Brain microvascular endothelial cell (primary cell): ENCODE results near the gene BAHD1.

Experiments used
- DNase-seq: peaks from one replicate; pipeline ENCODE4 v3.0.0-alpha.2; 2020
- H3K27ac ChIP-seq: fragments of 250-450 bp; sonication (Bioruptor Pico); 2 replicates; pipeline ENCODE4 v1.5.1; 2020; ENCODE audit warnings: mild to moderate bottlenecking, moderate library complexity
- H3K27me3 ChIP-seq: fragments of 250-450 bp; sonication (Bioruptor Pico); replicated peaks from 2 replicates; pipeline ENCODE4 v1.5.1; 2020; ENCODE audit warnings: mild to moderate bottlenecking
- H3K36me3 ChIP-seq: fragments of 250-450 bp; sonication (Bioruptor Pico); replicated peaks from 2 replicates; pipeline ENCODE4 v1.5.1; 2020; ENCODE audit warnings: mild to moderate bottlenecking
- H3K4me3 ChIP-seq: 2 replicates; pipeline ENCODE4 v1.5.1; 2011; ENCODE audit warnings: low read depth, mild to moderate bottlenecking, control low read depth, low read length, moderate library complexity
- in situ Hi-C: cut with HindIII; loops from 2 replicates; pipeline ENCODE4 v1.10.0; 2017; ENCODE audit warnings: low sequenced_read_pairs, low pct_ligation_motif_present
- TF ChIP-seq, protein P1 (sequence below): IDR thresholded peaks from 2 replicates; pipeline ENCODE4 v1.5.1; 2011; ENCODE audit warnings: low read depth, mild to moderate bottlenecking, moderate library complexity, low read length, control low read depth, inconsistent platforms; ENCODE audit errors: missing control alignments

Gene BAHD1

DNA sequence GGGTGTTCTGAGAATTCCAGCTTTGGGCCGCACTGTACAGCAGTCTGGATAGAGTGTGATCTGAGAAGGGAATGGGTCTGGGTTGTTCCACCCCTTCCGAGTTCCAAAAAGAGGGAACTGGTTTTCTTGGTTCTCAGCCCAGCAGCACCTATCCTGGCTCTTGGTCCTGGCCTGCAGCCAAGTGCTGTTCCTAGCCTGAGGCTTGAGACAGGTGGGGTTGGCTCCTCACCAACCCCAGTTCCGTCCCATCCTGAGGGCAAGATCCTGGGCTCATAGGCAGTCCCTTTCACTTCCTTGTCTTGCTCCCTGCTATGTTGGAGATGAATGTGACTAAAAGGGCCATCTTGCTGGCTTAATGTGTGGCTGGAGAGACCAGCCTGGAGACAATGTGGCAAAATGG, 20.0 kb upstream of the BAHD1 start:
- Histone ChIP-seq H3K36me3 (peaks cover 7% of the 10 kb centered on the region), H3K27ac (no peak overlapping the region), H3K4me3 (no peak overlapping the region), H3K27me3 (no peaks in the 10 kb centered on the region)
- TF ChIP-seq, protein P1, sequence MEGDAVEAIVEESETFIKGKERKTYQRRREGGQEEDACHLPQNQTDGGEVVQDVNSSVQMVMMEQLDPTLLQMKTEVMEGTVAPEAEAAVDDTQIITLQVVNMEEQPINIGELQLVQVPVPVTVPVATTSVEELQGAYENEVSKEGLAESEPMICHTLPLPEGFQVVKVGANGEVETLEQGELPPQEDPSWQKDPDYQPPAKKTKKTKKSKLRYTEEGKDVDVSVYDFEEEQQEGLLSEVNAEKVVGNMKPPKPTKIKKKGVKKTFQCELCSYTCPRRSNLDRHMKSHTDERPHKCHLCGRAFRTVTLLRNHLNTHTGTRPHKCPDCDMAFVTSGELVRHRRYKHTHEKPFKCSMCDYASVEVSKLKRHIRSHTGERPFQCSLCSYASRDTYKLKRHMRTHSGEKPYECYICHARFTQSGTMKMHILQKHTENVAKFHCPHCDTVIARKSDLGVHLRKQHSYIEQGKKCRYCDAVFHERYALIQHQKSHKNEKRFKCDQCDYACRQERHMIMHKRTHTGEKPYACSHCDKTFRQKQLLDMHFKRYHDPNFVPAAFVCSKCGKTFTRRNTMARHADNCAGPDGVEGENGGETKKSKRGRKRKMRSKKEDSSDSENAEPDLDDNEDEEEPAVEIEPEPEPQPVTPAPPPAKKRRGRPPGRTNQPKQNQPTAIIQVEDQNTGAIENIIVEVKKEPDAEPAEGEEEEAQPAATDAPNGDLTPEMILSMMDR: no peak
- no peak for DNase-seq
- in situ Hi-C loops: no loop called here

DNA sequence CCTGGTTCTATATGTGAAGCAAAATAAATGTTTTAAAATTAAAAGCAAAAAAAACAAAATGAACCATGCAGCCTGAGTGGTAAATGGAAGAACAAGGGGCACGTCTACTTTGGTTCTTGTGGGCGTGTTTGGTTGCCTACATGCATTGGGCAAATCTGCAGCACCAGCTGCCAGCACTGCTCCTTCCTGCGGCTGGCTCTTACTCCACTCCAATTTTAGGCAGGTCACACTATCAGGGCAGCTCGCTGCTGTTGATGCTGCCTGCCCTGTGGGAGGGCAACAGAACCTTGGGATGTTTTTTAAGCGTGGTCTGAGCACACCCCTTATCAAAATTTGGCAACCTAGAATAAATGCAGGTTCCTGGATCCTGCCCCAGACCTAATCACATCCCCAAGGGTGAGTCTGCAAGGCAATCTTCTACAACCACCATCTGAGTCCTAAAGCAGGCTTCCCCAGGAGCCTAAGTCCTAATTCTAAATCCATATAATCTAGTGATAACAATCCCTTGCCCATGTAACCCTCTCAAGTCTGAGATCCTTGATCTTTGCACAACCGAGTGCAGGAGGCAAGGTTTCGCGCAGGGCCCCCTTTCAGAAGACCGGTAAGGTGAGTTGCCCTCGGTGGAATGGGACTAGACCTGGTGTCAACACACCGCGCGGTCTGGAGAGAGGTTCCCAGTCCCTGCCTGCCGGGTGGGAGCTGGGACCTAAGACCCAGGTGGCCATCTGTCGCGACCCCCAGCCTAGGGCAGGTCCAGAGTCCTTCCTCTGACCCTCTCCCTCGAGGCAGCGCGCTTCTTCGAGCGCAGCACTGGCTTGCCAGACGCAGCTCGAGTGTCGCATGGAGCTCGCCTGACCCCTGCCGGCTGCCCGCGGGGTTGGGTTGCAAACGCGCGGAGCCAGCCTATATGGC, 19.3 kb upstream of the BAHD1 start:
- peaks cover 7% of the 10 kb centered on the region for H3K36me3 ChIP-seq
- peak; percentile 35 for DNase-seq
- no peaks in the 10 kb centered on the region for H3K27me3 ChIP-seq
- in situ Hi-C loops: no loop called here
- H3K4me3 ChIP-seq: no peak overlapping the region
- TF ChIP-seq, protein P1: peak; percentile 95
- no peak overlapping the region for H3K27ac ChIP-seq

DNA sequence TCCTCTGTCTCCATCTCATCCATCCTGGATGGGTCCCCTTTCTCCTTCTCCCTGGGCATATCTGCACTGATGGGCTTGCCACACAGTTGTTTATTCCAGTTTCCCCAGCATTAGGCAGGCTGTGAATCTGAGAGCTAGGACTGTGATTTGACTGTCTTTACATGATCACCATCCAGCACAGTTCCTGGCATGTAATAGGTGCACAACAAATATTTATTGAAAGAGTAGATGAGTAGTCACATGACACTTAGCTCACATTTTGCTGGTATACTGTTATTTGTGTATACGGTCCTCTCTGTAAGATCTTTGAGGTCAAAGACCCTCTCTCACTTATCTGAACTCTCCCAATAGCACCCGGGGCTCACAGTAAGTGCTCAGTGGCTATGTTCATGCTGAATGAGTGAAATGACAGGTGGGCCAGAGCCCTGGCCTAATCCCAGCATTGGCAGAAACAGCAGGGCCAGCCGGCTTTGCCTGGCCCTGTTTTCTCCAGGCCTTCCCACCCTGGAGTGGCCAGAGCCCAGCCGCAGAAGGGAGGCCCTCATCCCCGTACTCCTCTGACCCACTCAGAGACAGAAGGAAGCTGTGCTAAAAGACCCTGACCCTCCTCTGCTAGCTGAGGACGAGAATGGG, 16.2 kb upstream of the BAHD1 start:
- in situ Hi-C loops: no loop called here
- no peak for DNase-seq
- H3K36me3 ChIP-seq: no peaks in the 10 kb centered on the region
- H3K27me3 ChIP-seq: peaks cover 1% of the 10 kb centered on the region
- no peak overlapping the region for H3K27ac ChIP-seq
- TF ChIP-seq, protein P1: no peak
- H3K4me3 ChIP-seq: no peak overlapping the region

DNA sequence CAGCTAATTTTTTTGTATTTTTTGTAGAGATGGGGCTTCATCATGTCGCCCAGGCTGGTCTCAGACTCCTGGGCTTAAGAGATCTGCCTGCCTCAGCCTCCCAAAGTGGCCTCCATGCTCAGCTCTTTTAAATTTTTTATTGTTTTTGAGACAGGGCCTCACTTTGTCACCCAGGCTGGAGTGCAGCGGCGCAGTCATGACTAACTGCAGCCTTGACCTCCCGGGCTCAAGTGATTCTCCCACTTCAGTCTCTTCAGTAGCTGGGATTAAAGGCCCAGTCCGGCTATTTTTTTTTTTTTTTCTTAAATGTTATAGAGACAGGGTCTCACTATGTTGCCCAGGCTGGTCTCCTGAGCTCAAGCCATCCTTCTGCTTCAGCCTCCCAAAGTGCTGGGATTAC, 15.1 kb upstream of the BAHD1 start:
- TF ChIP-seq, protein P1: no peak
- Histone ChIP-seq H3K27me3 (peaks cover 9% of the 10 kb centered on the region), H3K4me3 (no peak overlapping the region), H3K36me3 (no peaks in the 10 kb centered on the region), H3K27ac (no peak overlapping the region)
- no peak for DNase-seq
- in situ Hi-C loops: no loop called here

DNA sequence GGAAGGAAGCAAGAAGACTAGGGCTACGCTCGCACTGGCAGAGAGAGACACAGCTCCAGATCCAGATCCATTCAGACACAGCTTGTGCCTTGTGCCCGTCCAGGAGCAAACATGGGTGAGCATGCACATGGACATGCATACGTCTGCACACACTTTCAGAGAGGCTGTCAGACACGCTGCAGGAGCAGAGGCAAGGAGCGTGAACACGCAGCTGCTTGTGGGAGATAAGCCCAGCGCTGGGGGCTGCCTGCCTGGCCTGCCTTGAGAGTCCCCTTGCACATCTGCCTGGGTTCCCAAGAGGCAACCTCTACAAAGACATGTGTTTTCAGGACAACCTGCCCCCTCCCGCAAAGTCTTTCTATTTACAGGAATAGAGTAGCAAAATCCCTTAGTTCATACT, 13.6 kb upstream of the BAHD1 start:
- no peak overlapping the region for H3K4me3 ChIP-seq
- TF ChIP-seq, protein P1: no peak
- H3K36me3 ChIP-seq: no peaks in the 10 kb centered on the region
- DNase-seq: no peak
- H3K27ac ChIP-seq: no peak overlapping the region
- peaks cover 9% of the 10 kb centered on the region for H3K27me3 ChIP-seq
- in situ Hi-C loops: no loop called here
